Cardiac muscle cell (in vitro differentiated cells and primary cell): ENCODE results near the gene SF3A1. TPM values are rescaled to one million over a fixed set of nuclear protein-coding genes. Genes with fewer than 3 reads are reported as not detected.

Experiments
- DNase-seq, 2 donors: peaks; one replicate each; pipeline versions ENCODE4 v3.0.0 to v3.0.0-alpha.2; 2010 to 2017; ENCODE audit warnings: low read depth in 1 of 2, low spot score in 1 of 2
- H3K27ac ChIP-seq: fragments of 200-600 bp; sonication (generic); 2 replicates; pipeline ENCODE4 v1.5.1; 2016
- H3K27me3 ChIP-seq: fragments of 200-600 bp; sonication (generic); 2 replicates; pipeline ENCODE4 v1.6.0; 2016; ENCODE audit warnings: control low read depth
- H3K36me3 ChIP-seq: fragments of 200-600 bp; sonication (generic); 2 replicates; pipeline ENCODE4 v1.5.1; 2016; ENCODE audit warnings: control low read depth
- H3K4me1 ChIP-seq: fragments of 200-600 bp; sonication (generic); 2 replicates; pipeline ENCODE4 v1.8.1; 2017; ENCODE audit warnings: low read depth, mild to moderate bottlenecking, mixed run types
- H3K4me3 ChIP-seq: fragments of 200-600 bp; sonication (generic); 2 replicates; pipeline ENCODE4 v1.5.1; 2016; ENCODE audit warnings: mild to moderate bottlenecking
- H3K9me3 ChIP-seq: fragments of 200-600 bp; sonication (generic); 2 replicates; pipeline ENCODE4 v1.5.1; 2017; ENCODE audit warnings: low read depth, mild to moderate bottlenecking, control low read depth
- CTCF ChIP-seq: IDR thresholded peaks from 2 replicates; pipeline ENCODE4 v1.5.1; 2012; ENCODE audit warnings: low read depth, mild to moderate bottlenecking, low read length
- polyA plus RNA-seq: library from polyadenylated mRNA; unstranded; fragments of >200 nt; fragmentation: Nextera tagmentation; extraction: Ambion mirVana; gene quantifications from 2 replicates; pipeline ENCODE4 v1.2.1, GENCODE V29; 2016
- total RNA-seq: library from RNA; depleted of rRNA; stranded (reverse); fragments of >200 nt; gene quantifications from 2 replicates; pipeline ENCODE4 v1.2.3, GENCODE V29; 2016

SF3A1 gene
- total and polyA plus RNA-seq, 2 experiments from 2014 or later: 92.6 to 160 TPM

DNA sequence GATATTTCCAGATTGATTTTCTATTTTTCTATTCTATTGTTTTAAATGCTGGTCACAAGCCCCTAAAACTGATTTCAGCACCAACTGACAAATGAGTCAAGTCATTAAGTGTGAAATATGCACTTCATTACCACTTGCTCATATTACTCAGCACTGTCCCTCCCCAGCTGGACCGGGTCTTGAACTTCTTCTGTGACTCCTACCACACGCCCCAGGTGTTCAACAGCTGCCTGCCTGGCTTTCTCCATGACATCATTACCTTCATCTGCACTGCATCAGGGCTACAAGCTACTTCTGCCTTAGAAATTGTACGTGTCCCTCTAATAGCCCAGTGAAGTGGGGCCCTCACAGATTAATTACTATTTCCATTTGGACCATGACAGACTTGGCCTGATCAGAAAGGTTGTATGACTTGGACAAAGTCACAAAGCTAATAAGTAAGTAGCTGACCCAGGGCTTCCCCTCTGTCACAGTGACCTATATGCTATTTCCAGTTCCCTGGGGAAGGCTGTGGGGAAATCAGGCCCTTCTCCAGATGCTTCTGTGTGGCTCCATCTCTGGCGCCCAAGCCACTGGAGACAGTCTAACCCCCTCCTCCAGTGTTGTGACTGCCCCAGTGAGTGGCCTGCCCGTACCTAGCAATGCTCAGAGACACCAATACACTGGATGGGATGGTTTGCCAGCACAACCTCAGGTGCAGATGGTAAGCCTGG, 48.0 kb downstream of the SF3A1 start:
- no peak for TF ChIP-seq CTCF
- Histone ChIP-seq H3K4me3 (no peak overlapping the region), H3K27me3 (no peaks in the 10 kb centered on the region), H3K9me3 (no peaks in the 10 kb centered on the region), H3K36me3 (no peaks in the 10 kb centered on the region), H3K4me1 (peaks cover 7% of the 10 kb centered on the region), H3K27ac (no peak overlapping the region)
- DNase-seq: no peak

DNA sequence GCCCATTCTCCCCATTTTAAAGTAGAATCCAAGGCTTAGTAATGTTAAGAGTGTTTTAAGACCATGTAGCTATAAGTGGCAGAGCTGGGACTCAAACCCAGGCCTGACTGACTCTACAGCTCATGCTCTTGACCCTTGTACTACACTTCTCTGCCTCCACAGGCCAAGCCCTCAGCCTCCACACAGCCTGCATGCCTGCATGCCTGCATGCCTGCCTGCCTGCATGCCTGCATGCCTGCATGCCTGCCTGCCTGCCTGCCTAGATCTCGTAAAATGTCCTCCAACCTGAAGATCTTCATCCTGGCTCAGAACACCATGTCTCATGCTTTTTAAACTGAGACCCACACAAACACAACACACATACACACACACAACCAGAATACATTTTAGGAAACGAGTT, 48.6 kb downstream of the SF3A1 start:
- DNase-seq: no peak
- Histone ChIP-seq H3K27ac (no peak overlapping the region), H3K4me3 (no peak overlapping the region), H3K27me3 (no peaks in the 10 kb centered on the region), H3K4me1 (peaks cover 7% of the 10 kb centered on the region), H3K36me3 (no peaks in the 10 kb centered on the region), H3K9me3 (no peaks in the 10 kb centered on the region)
- TF ChIP-seq CTCF: no peak

GRCh38 chr22:30307041-30307574, 49.6 kb downstream of the SF3A1 start:
- Histone ChIP-seq H3K36me3 (no peaks in the 10 kb centered on the region), H3K9me3 (no peaks in the 10 kb centered on the region), H3K4me3 (no peak overlapping the region), H3K4me1 (peaks cover 7% of the 10 kb centered on the region), H3K27ac (no peak overlapping the region), H3K27me3 (no peaks in the 10 kb centered on the region)
- DNase-seq: no peak
- no peak for TF ChIP-seq CTCF

- Histone ChIP-seq H3K9me3 (no peaks in the 10 kb centered on the region), H3K27ac (no peak overlapping the region), H3K4me1 (peaks cover 5% of the 10 kb centered on the region), H3K27me3 (no peaks in the 10 kb centered on the region), H3K4me3 (no peak overlapping the region), H3K36me3 (no peaks in the 10 kb centered on the region)
- no peak for TF ChIP-seq CTCF
- DNase-seq: no peak
Observed at GRCh38 chr22:30306627-30307011, 50.1 kb downstream of the SF3A1 start.

GRCh38 chr22:30305906-30306626, 50.6 kb downstream of the SF3A1 start:
- no peak for TF ChIP-seq CTCF
- no peaks in the 10 kb centered on the region for H3K27me3 ChIP-seq
- no peaks in the 10 kb centered on the region for H3K9me3 ChIP-seq
- H3K36me3 ChIP-seq: no peaks in the 10 kb centered on the region
- no peaks in the 10 kb centered on the region for H3K4me1 ChIP-seq
- H3K4me3 ChIP-seq: no peak overlapping the region
- DNase-seq: no peak
- H3K27ac ChIP-seq: no peak overlapping the region
